Sigmoid colon (tissue), 4 donors: ENCODE measurements around the gene MAGEA9B.

Source experiments
- CTCF ChIP-seq, 4 experiments: fragments of 450-650 bp in 3 of 4; fragments of 200-600 bp in 1 of 4; IDR thresholded peaks; one replicate each; pipeline ENCODE4 v1.5.1; 2016 to 2019; ENCODE audit warnings: antibody characterized with exemption in 4 of 4, mild to moderate bottlenecking in 3 of 4, moderate library complexity in 2 of 4
- POLR2A ChIP-seq, 2 donors: fragments of 450-650 bp; IDR thresholded peaks; one replicate each; pipeline ENCODE4 v1.6.1; 2016; ENCODE audit warnings: antibody characterized with exemption in 2 of 2, mild to moderate bottlenecking in 2 of 2, moderate library complexity in 2 of 2
- POLR2AphosphoS5 ChIP-seq, 4 donors: sonication (generic); formaldehyde crosslinking; IDR thresholded peaks; one replicate each; pipeline ENCODE4 v1.6.1; 2017; ENCODE audit warnings: antibody characterized with exemption in 4 of 4

GRCh38 chrX:149567621-149568417, 19.4 kb downstream of the MAGEA9B start:
- TF ChIP-seq CTCF (IDR thresholded peaks at IDR 0.05) (no peak), POLR2A (IDR thresholded peaks at IDR 0.05) (no peak), POLR2AphosphoS5 (IDR thresholded peaks at IDR 0.05) (no peak)
